A673 (cell line): ENCODE measurements around the gene SGF29.

Source experiments
- EZH2 ChIP-seq: fragments of 200-600 bp; sonication (generic); IDR thresholded peaks from 2 replicates; pipeline ENCODE4 v1.6.1; 2017; ENCODE audit warnings: borderline replicate concordance, low read depth, mild to moderate bottlenecking, mixed read lengths, antibody characterized with exemption, low read length; ENCODE audit not compliant: poor library complexity, severe bottlenecking
- TF ChIP-seq, protein P1 (sequence below): fragments of 300-800, 200-600 bp; sonication (generic); conservative IDR thresholded peaks from 2 replicates; pipeline ENCODE4 v1.5.1; 2017; ENCODE audit warnings: low read depth, mild to moderate bottlenecking, antibody characterized with exemption, low read length, moderate library complexity, mixed read lengths

DNA sequence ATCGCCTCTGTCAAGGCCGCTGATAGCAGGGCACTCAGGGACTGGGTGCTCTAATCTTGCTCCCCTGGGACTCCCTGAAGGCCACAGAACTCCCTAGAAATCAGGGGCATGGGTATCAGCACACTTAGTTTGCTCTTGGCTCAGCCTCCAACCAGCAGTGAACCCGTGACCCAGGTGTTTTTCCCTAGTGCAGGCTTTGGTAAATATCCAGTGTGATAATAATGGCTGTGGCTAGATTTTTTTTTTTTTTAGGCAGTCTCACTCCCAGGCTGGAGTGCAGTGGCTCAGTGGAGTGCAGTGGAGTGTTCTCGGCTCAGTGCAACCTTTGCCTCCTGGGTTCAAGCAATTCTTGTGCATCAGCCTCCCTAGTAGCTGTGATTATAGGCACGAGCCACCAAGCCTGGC, 25.3 kb upstream of the SGF29 start:
- no peak for TF ChIP-seq EZH2
- TF ChIP-seq, protein P1, sequence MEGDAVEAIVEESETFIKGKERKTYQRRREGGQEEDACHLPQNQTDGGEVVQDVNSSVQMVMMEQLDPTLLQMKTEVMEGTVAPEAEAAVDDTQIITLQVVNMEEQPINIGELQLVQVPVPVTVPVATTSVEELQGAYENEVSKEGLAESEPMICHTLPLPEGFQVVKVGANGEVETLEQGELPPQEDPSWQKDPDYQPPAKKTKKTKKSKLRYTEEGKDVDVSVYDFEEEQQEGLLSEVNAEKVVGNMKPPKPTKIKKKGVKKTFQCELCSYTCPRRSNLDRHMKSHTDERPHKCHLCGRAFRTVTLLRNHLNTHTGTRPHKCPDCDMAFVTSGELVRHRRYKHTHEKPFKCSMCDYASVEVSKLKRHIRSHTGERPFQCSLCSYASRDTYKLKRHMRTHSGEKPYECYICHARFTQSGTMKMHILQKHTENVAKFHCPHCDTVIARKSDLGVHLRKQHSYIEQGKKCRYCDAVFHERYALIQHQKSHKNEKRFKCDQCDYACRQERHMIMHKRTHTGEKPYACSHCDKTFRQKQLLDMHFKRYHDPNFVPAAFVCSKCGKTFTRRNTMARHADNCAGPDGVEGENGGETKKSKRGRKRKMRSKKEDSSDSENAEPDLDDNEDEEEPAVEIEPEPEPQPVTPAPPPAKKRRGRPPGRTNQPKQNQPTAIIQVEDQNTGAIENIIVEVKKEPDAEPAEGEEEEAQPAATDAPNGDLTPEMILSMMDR = no peak
